K562 (cell line): ENCODE measurements around the gene APCDD1. TPM values are rescaled to one million over a fixed set of nuclear protein-coding genes. Genes with fewer than 3 reads are reported as not detected.

ENCODE experiments used
- E2F3 ChIP-seq: fragments of 250-450 bp; sonication (Bioruptor Pico); IDR thresholded peaks from 2 replicates; pipeline ENCODE4 v1.4.0; 2020; ENCODE audit warnings: mild to moderate bottlenecking
- E2F6 ChIP-seq, 2 experiments: IDR thresholded peaks; 2 replicates each; pipeline ENCODE4 v1.6.1; 2011; ENCODE audit warnings: borderline replicate concordance in 1 of 2, control low read depth in 1 of 2, low read depth in 1 of 2, low read length in 1 of 2, mild to moderate bottlenecking in 1 of 2, mixed read lengths in 1 of 2, moderate library complexity in 1 of 2; ENCODE audit not compliant: insufficient read depth in 1 of 2, insufficient read length in 1 of 2, poor library complexity in 1 of 2, severe bottlenecking in 1 of 2; ENCODE audit errors: extremely low read depth in 1 of 2
- ZBTB40 ChIP-seq, 2 experiments: fragments of 450-650 bp in 1 of 2; sonication (generic) in 1 of 2; formaldehyde crosslinking in 1 of 2; IDR thresholded peaks; 2 replicates each; pipeline versions ENCODE4 v1.7.1 to v1.9.0; 2016 to 2022; ENCODE audit warnings: inconsistent platforms in 1 of 2, mild to moderate bottlenecking in 1 of 2, missing genetic modification reagents in 1 of 2
- ZBTB7A ChIP-seq: IDR thresholded peaks from 2 replicates; pipeline ENCODE4 v1.6.1; 2011; ENCODE audit warnings: low read depth, mild to moderate bottlenecking, low read length, moderate library complexity, borderline replicate concordance; ENCODE audit not compliant: control insufficient read depth
- ZNF318 ChIP-seq, 2 experiments: fragments of 450-650 bp; IDR thresholded peaks; 2 replicates each; pipeline ENCODE4 v1.6.1; 2016; ENCODE audit warnings: mild to moderate bottlenecking in 2 of 2, borderline replicate concordance in 1 of 2, low read depth in 1 of 2, moderate library complexity in 1 of 2
- polyA plus RNA-seq, 8 experiments: library from polyadenylated mRNA; depleted of rRNA in 4 of 8; stranded (reverse) in 5 of 8; unstranded in 3 of 8; fragments of >200 nt; fragmentation: Nextera tagmentation in 2 of 8; fragmentation: Illumina TruSeq in 1 of 8; extraction: Ambion mirVana in 2 of 8; extraction: Trizol in 1 of 8; gene quantifications; 2 replicates each; pipeline versions ENCODE4 v1.2.1 to v1.2.3, GENCODE V29; 2011 to 2014; ENCODE audit warnings: inconsistent platforms in 1 of 8, missing spikeins in 1 of 8
- total RNA-seq, 7 experiments: library from RNA; depleted of rRNA in 6 of 7; stranded (reverse); fragments of >200 nt in 6 of 7; fragmentation: Illumina TruSeq in 2 of 7; extraction: Trizol in 2 of 7; gene quantifications; 2 replicates each; pipeline versions ENCODE4 v1.2.1 to v1.2.3, GENCODE V29; 2011 to 2021; ENCODE audit warnings: low replicate concordance in 1 of 7

The APCDD1 gene
- total and polyA plus RNA-seq, 9 of the 15 experiments (the other 6 are each of a cell fraction or from before 2014, with no cell fraction given), result 0.07 TPM; not detected in 8

GRCh38 chr18:10414293-10414842 is 40.1 kb upstream of the APCDD1 start (continued):
- TF ChIP-seq ZBTB40 (IDR thresholded peaks at IDR 0.05) (peak; percentile 39; the same call in 1 of the 2 replicates), ZBTB40 (CRISPR knock-in tag; IDR thresholded peaks at IDR 0.05) (no peak), E2F3 (CRISPR knock-in tag) (no peak), ZBTB7A (no peak), E2F6 (IDR thresholded peaks at IDR 0.05; ENCODE audit: borderline replicate concordance in 1 of 2, extremely low read depth in 1 of 2, insufficient read depth in 1 of 2, insufficient read length in 1 of 2, low read depth in 1 of 2, low read length in 1 of 2, poor library complexity in 1 of 2, severe bottlenecking in 1 of 2) (peak in 1 of 2 experiments; percentile 18), ZNF318 (IDR thresholded peaks at IDR 0.05; ENCODE audit: borderline replicate concordance in 1 of 2, low read depth in 1 of 2) (no peak)
